H1 (cell line): ENCODE measurements around the gene CAPNS1. TPM values are rescaled to one million over a fixed set of nuclear protein-coding genes. Genes with fewer than 3 reads are reported as not detected.

Source experiments
- CBX5 ChIP-seq: fragments of 300-800, 300-1000 bp; sonication (generic); IDR thresholded peaks from 2 replicates; pipeline ENCODE4 v1.7.1; 2016; ENCODE audit warnings: antibody characterized with exemption, low read length, low read depth
- CTCF ChIP-seq, 3 experiments: IDR thresholded peaks; 1 replicate in 2 of 3; 2 replicates in 1 of 3; pipeline versions ENCODE4 v1.5.1 to v1.6.1; 2011; ENCODE audit warnings: low read length in 3 of 3, mild to moderate bottlenecking in 3 of 3, inconsistent platforms in 2 of 3, low read depth in 1 of 3, moderate library complexity in 1 of 3; ENCODE audit not compliant: insufficient read depth in 1 of 3; ENCODE audit errors: control extremely low read depth in 1 of 3
- GTF2F1 ChIP-seq: IDR thresholded peaks from 2 replicates; pipeline ENCODE4 v1.6.1; 2012; ENCODE audit warnings: low read depth, low read length, improper control_type of control experiment, borderline replicate concordance
- HDAC6 ChIP-seq: IDR thresholded peaks from one replicate; pipeline ENCODE4 v1.7.1; 2012; ENCODE audit warnings: low read depth, mild to moderate bottlenecking, inconsistent platforms, low read length, moderate library complexity
- NANOG ChIP-seq: IDR thresholded peaks from 2 replicates; pipeline ENCODE4 v1.6.1; 2011; ENCODE audit warnings: low read length, low read depth, mild to moderate bottlenecking, inconsistent platforms; ENCODE audit not compliant: insufficient read depth, poor library complexity, severe bottlenecking
- POLR2A ChIP-seq, 2 experiments: IDR thresholded peaks; 1 replicate in 1 of 2; 2 replicates in 1 of 2; pipeline ENCODE4 v1.6.1; 2011; ENCODE audit warnings: low read depth in 2 of 2, low read length in 2 of 2, mild to moderate bottlenecking in 2 of 2; ENCODE audit errors: control extremely low read depth in 1 of 2
- RAD21 ChIP-seq, 2 experiments: IDR thresholded peaks in 1 of 2; conservative IDR thresholded peaks in 1 of 2; 2 replicates each; pipeline ENCODE4 v1.6.1; 2011; ENCODE audit warnings: low read depth in 2 of 2, low read length in 2 of 2, improper control_type of control experiment in 1 of 2, inconsistent platforms in 1 of 2, mild to moderate bottlenecking in 1 of 2, moderate library complexity in 1 of 2
- TAF1 ChIP-seq: IDR thresholded peaks from 2 replicates; pipeline ENCODE4 v1.6.1; 2011; ENCODE audit warnings: mild to moderate bottlenecking, low read depth, low read length
- TAF7 ChIP-seq: optimal IDR thresholded peaks from 2 replicates; pipeline ENCODE3; 2011; ENCODE audit warnings: low read depth, mild to moderate bottlenecking, inconsistent platforms, low read length, moderate library complexity, borderline replicate concordance
- YY1 ChIP-seq: IDR thresholded peaks from 2 replicates; pipeline ENCODE4 v1.6.1; 2011; ENCODE audit warnings: low read depth, mild to moderate bottlenecking, low read length
- polyA plus RNA-seq, 7 experiments: library from polyadenylated mRNA; depleted of rRNA in 3 of 7; stranded (reverse) in 5 of 7; unstranded in 2 of 7; fragments of >200 nt in 5 of 7; fragments of 200-250 nt in 2 of 7; gene quantifications; 1 replicate in 5 of 7; 2 replicates in 1 of 7; 4 replicates in 1 of 7; pipeline versions ENCODE4 v1.2.1 to v1.2.3, GENCODE V29; 2011 to 2013; ENCODE audit warnings: missing spikeins in 2 of 7, mixed read lengths in 2 of 7
- total RNA-seq: library from RNA; stranded (reverse); fragmentation: NEBNext Ultra II Directional; extraction: Animal tissue kit (Norgen Biotek cat#: 25700); gene quantifications from 2 replicates; pipeline ENCODE4 v1.2.1, GENCODE V29; 2021

CAPNS1 gene
- total and polyA plus RNA-seq, 2 of the 8 experiments (the other 6 are each of a cell fraction or from before 2014, with no cell fraction given), result 382 to 438 TPM

- TF ChIP-seq YY1 (no peak), HDAC6 (no peak), NANOG (no peak), GTF2F1 (no peak), TAF7 (no peak), CBX5 (no peak), TAF1 (no peak), RAD21 (IDR thresholded peaks at IDR 0.05 in 1 of 2, conservative IDR thresholded peaks at IDR 0.05 in 1 of 2; ENCODE audit: low read depth in 2 of 2, low read length in 2 of 2) (no peak), CTCF (IDR thresholded peaks at IDR 0.05; ENCODE audit: control extremely low read depth in 1 of 3, insufficient read depth in 1 of 3, low read depth in 1 of 3, low read length in 3 of 3) (no peak), POLR2A (IDR thresholded peaks at IDR 0.05; ENCODE audit: control extremely low read depth in 1 of 2, low read depth in 2 of 2, low read length in 2 of 2) (no peak)
These were observed 35.9 kb upstream of the CAPNS1 start (continued) for GRCh38 chr19:36103842-36104552.
